ENCODE results near the gene ANO2. TPM values are rescaled to one million over a fixed set of nuclear protein-coding genes. Genes with fewer than 3 reads are reported as not detected.

ANO2 gene
- total RNA-seq, 2 experiments from 2014 or later, result not detected

DNA sequence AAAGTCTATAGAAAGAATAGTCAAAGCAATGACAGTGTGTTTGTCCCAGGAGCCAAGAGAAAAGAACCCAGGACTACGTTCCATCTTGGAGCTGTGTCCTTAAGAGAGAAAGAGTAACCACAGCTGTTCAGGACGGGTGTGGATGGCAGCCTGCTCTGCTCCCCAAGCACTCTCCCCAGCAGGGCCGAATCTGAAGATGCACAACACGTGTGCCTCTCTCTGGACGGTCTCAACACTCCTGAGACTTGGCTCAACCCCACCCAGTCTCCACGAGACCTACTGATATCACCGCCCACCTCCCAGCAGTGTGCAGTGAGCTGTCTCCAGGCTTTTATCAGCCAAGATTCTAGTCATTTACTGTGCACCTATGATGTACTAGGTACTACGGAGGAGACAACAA lies 27.3 kb upstream of the ANO2 start:
- Mint-ChIP-seq H3K9me3 (no peaks in the 10 kb centered on the region), H3K4me1 (ENCODE audit: low read depth) (no peaks in the 10 kb centered on the region), H3K4me3 (no peak overlapping the region), H3K36me3 (no peaks in the 10 kb centered on the region), H3K27me3 (peaks cover 17% of the 10 kb centered on the region), H3K27ac (no peak overlapping the region)
- intact Hi-C loops (cut with micrococcal nuclease), result no loop called here
- ChIA-PET CTCF (interaction anchor here (1.8 to 2.1 kb wide), 2 partner anchors 16 to 67 kb away, joined by 5 to 7 read pairs; no protein-coding TSS in a partner anchor), POLR2A (no interaction called here)
- no peak for DNase-seq

DNA sequence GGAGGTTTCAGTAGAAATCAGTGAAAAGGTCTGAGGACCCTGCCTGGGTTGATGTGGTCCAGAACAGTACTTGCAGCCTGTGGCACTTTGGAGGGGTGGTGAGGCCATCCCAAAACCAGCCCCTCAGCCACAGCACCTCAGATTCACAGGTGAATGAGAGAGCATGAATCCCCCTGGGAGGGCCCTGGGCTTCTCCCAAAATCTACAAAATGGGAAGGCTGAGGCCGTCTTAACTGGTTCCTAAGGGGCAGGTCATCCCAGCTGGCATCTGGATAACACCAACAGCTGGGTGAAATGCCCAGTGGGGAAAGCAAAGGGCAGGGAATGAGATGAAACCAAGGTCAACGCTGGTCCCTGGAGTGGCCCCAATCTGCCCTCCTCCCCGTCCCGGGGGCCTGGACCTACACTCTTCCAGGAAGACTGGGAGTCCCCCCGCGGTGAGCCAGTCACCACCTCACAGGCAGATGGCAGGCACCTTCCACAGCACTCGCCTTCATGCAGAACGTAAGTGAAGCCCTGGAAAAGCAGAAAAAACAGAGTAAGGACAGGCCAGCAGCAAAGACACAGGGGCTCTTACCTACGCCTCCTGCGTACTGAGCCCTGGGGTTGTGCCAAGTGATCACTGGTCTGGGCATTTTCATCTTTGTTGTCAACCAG lies 26.3 kb upstream of the ANO2 start:
- Mint-ChIP-seq H3K36me3 (no peaks in the 10 kb centered on the region), H3K27me3 (peaks cover 14% of the 10 kb centered on the region), H3K4me3 (no peak overlapping the region), H3K27ac (no peak overlapping the region), H3K9me3 (no peaks in the 10 kb centered on the region), H3K4me1 (ENCODE audit: low read depth) (no peaks in the 10 kb centered on the region)
- no peak for DNase-seq
- POLR2A ChIA-PET, result no interaction called here
- CTCF ChIA-PET, result no interaction called here
- intact Hi-C loops (cut with micrococcal nuclease), result no loop called here

DNA sequence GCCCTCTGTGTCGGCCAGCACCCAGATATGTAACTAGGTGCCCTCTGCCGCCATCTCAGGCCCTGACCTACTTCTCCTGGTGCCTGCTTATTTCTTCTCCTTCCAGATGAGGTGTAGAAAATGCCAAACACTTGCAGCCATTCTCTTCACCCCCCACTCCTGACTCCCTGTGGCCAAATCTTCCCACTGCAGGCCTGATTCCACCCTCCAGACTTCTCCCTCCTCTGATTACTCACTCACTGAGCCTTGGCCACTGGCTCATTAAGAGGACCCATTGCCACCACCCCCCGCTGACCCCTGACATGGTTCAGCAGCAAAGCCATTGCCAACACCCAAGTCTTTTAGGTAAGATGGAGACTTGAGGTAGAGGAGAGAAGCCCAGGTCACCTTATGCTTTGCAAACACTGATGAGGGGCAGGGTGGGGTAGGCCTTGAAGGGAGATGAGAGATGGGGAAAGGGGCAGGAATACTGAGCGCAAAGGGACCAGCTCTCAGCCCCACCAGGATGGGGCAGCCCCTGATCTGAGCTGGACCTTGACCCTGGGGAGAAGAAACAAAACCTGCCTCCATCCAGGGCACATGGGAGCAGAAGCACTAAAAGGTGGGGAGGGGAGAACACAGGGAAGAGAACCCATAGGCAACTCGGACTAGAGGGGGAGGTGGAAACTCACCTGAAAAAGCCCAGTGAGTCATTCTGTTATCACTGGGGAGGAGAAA lies 25.1 kb upstream of the ANO2 start:
- intact Hi-C loops (cut with micrococcal nuclease), result no loop called here
- ChIA-PET CTCF (no interaction called here), POLR2A (no interaction called here)
- Mint-ChIP-seq H3K4me3 (no peak overlapping the region), H3K4me1 (ENCODE audit: low read depth) (no peaks in the 10 kb centered on the region), H3K27ac (no peak overlapping the region), H3K9me3 (no peaks in the 10 kb centered on the region), H3K36me3 (no peaks in the 10 kb centered on the region), H3K27me3 (peaks cover 6% of the 10 kb centered on the region)
- DNase-seq, result no peak

DNA sequence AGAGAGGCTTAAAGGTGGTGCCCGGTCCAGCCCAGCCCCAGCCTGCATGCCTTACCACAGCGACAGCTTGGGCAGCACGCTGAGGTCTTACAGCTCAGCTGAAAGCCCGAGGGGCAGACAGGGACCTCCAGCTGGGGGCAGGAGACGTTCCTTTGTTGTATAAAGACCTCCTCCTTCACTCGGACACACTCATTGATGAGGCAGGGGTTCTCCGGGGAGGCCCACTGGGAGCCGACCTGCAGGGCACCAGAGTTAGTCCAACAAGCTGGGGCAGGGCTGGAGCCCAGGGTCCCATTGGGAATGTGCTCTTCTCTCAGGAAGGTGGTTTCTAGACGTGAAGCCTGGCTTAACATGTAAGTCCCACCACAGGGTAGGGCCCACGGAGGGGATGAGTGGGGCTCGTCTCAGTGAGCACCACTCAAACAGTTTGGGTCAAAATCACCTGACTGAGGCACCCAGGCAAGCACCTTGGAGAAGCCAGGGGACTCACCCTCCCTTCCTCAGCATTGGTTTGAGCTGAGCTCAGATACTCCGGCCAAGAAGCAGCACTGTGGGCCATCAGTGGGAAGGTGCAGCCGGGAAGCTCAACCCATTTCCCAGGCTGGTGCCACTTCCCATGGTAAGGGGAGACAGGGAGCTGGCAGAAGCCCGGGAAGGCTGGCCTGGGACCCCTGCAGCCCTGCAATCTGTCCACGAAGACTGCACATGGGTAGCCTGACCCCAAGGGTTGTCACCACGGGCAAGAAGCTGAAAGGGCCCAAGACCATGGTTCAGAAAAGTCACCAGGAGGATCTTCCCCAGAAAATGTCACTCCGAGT lies 24.3 kb upstream of the ANO2 start:
- H3K9me3 Mint-ChIP-seq, result no peaks in the 10 kb centered on the region
- H3K27me3 Mint-ChIP-seq, result peaks cover 6% of the 10 kb centered on the region
- intact Hi-C loops (cut with micrococcal nuclease), result no loop called here
- ChIA-PET CTCF (no interaction called here), POLR2A (no interaction called here)
- no peak for DNase-seq
- no peak overlapping the region for H3K27ac Mint-ChIP-seq
- H3K36me3 Mint-ChIP-seq, result no peaks in the 10 kb centered on the region
- H3K4me1 Mint-ChIP-seq (ENCODE audit: low read depth), result no peaks in the 10 kb centered on the region
- H3K4me3 Mint-ChIP-seq, result no peak overlapping the region

DNA sequence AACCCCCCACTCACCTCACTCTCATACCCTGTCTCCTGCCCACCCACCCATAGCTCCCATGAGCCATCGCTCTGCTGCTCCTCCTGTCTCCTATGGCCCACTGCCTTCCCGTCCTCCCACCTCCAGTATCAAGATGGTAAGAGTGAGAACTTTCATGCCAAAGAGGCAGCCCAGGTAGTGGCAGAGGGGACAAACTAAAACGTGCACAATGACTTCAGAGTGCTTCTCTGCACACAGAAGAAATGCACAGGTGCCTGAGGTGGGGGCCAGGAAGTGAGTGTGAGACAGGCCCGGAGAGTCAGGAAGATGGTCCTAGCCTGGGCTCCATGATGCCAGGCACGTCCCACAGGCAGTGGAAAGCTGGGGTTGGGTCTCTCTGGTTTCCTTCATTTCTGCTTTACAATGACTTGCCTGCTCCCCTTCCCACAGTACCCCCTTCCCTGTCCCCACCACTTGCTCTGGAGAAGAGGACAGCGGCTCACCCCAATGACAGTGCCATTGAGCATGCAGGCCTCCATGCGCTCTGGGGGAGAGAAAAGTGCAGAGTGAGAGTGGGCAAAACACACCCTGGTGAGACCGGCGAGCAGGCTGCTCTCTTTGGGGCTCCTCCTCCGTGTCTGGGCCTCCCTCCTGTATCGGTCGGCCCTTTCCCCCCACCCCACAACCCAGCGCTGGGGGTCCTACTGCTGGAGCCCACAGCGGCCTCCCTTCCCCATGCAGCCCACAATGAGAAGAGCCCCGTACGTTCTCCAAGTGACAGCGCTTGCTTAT lies 22.8 kb upstream of the ANO2 start:
- Mint-ChIP-seq H3K4me3 (no peak overlapping the region), H3K9me3 (no peaks in the 10 kb centered on the region), H3K27ac (no peak overlapping the region), H3K4me1 (ENCODE audit: low read depth) (no peaks in the 10 kb centered on the region), H3K36me3 (no peaks in the 10 kb centered on the region), H3K27me3 (peaks cover 6% of the 10 kb centered on the region)
- no peak for DNase-seq
- intact Hi-C loops (cut with micrococcal nuclease), result no loop called here
- ChIA-PET CTCF (interaction anchor here (2.5 kb wide), 1 partner anchor 21 kb away, joined by 10 read pairs; no protein-coding TSS in a partner anchor), POLR2A (no interaction called here)

DNA sequence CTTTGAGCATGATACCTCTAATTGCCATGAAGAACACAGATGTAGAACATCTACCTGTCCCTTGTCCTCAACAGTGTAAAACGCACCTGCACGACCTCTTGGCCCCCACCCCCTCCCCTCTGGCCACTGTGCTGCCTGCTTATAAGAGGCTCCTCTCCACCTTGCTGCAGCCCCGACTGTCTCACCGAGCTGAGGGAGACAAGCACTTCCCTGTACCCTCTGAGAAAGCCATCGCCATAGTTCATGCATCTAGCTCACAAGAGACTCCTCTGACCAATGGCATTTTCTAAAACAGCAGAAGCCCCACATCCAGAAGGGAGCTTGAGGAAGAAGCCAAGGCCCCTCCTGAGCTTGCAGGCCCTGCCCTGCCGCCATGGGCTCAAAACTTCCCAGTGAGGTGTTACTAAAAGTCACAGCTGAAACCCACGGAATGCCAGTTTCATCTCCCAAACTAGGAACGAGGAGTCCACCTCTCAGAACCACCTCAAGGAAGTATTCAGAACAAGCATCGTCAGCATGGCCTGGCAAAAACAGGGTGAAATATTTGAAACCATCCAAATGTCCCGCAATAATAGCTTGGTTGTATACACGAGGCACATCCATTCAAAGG lies 21.5 kb upstream of the ANO2 start:
- H3K27me3 Mint-ChIP-seq, result peaks cover 4% of the 10 kb centered on the region
- CTCF ChIA-PET, result interaction anchor here (0.6 to 2.5 kb wide), 5 partner anchors 10 to 118 kb away, joined by 3 to 10 read pairs (median 5); no protein-coding TSS in a partner anchor

DNA sequence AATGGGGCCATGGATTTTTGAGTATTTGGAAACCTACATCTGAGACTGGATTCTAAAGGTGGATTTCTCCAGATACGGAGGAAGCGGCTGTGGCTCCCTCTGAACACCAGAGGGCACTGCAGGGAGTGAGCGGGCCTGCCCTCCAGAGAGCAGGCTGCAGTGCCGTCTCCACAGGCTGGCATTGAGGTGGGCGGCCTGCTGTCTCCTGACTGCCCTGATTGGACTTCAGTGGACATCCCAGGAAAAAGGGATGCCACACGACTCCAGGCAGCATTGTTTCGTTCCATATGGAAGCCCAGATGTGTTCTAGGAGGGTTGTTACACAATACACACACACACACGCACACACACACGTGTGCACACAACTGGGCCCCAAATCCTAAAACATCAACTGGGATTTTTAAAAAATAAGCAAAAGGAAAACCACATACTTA lies 20.9 kb upstream of the ANO2 start:
- ChIA-PET POLR2A (no interaction called here), CTCF (interaction anchor here (0.6 to 3.4 kb wide), 4 partner anchors 9 to 72 kb away, joined by 3 to 17 read pairs (median 8); no protein-coding TSS in a partner anchor)
- H3K4me1 Mint-ChIP-seq (ENCODE audit: low read depth), result no peaks in the 10 kb centered on the region
- no peak overlapping the region for H3K4me3 Mint-ChIP-seq
- peak; percentile 57 for DNase-seq
- no peaks in the 10 kb centered on the region for H3K9me3 Mint-ChIP-seq
- no peak overlapping the region for H3K27ac Mint-ChIP-seq
- intact Hi-C loops (cut with micrococcal nuclease), result no loop called here
- peaks cover 4% of the 10 kb centered on the region for H3K27me3 Mint-ChIP-seq
- H3K36me3 Mint-ChIP-seq, result no peaks in the 10 kb centered on the region

More for the DNA sequence above, 21.5 kb upstream of the ANO2 start:
- intact Hi-C loops (cut with micrococcal nuclease), result no loop called here
- no peak overlapping the region for H3K4me3 Mint-ChIP-seq
- no peak for DNase-seq
- H3K27ac Mint-ChIP-seq, result no peak overlapping the region
- no peaks in the 10 kb centered on the region for H3K36me3 Mint-ChIP-seq
- H3K4me1 Mint-ChIP-seq (ENCODE audit: low read depth), result no peaks in the 10 kb centered on the region
- H3K9me3 Mint-ChIP-seq, result no peaks in the 10 kb centered on the region
- POLR2A ChIA-PET, result no interaction called here

DNA sequence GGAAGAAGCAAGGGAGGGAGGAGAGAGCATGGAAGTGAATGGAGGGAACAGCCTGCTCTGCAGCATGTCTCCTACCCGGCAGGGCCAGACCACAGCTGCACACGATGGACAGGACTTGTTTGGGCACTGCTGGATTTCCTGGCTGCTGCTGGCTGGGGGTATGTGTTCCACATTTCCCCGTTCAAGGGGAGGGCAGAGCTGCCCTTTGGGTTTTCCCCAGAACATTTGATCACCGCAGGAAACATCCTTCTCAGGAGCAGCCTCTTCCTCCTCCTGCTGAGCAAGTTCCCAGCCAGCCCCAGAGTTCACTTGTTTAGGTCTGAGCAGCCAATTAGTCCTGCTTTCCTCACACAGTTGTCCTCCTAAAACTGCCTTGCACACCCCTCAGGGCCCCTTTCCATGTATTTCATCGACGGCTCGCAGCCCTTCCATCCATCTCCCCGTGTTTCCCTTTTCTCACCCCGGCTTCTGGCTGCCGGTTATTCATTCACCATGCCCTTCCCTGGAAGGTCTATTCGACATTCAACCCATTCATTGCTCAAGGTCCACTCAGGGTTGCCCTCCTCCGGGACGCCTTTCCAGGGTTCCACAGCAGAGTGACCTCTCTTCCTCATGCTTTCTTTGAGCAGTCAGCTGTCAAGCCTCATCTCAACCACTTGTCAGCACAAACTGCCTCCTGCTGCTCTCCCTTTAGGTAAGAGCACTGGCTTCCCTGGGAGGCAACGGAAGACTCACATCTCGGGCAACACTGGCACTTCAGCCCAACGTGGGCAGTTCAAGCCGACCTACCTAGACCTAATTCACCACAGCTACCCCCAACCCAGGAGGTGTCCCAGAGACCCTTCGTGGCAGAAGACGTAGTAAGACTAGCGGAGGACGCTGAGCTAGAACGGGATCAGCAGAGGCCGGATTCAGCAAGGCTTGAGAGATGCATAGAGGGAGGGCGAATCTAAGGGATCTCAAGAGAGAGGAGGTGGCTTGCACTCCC lies 20.1 kb upstream of the ANO2 start:
- H3K4me3 Mint-ChIP-seq, result no peak overlapping the region
- CTCF ChIA-PET, result interaction anchor here (1.0 to 3.4 kb wide), 4 partner anchors 9 to 73 kb away, joined by 3 to 17 read pairs (median 5); no protein-coding TSS in a partner anchor
- POLR2A ChIA-PET, result no interaction called here

DNA sequence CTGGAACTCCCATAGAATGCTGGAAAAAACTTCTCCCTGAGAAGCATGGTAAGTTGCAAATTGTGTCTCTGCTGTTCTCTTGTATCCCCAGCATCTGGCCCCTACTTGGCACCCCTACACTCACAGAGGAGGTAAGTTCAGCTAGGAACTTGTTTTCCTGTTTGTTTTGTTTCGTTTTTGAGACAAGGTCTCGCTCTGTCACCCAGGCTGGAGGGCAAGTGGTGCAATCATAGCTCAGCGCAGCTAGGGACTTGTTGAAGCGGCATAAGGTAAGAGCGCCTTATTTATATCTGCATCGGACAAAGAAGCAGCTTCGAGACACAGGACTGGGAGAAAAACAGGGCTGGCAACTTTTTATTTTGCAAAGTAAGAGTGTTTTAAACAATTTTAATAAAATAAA lies 18.5 kb upstream of the ANO2 start:
- peaks cover 3% of the 10 kb centered on the region for H3K27me3 Mint-ChIP-seq
- H3K36me3 Mint-ChIP-seq, result no peaks in the 10 kb centered on the region
- no peaks in the 10 kb centered on the region for H3K9me3 Mint-ChIP-seq
- DNase-seq, result no peak
- H3K4me1 Mint-ChIP-seq (ENCODE audit: low read depth), result no peaks in the 10 kb centered on the region
- H3K27ac Mint-ChIP-seq, result no peak overlapping the region
- CTCF ChIA-PET, result interaction anchor here (3.4 kb wide), 1 partner anchor 25 kb away, joined by 17 read pairs; no protein-coding TSS in a partner anchor
- intact Hi-C loops (cut with micrococcal nuclease), result no loop called here
- no peak overlapping the region for H3K4me3 Mint-ChIP-seq
- POLR2A ChIA-PET, result no interaction called here

More for the DNA sequence above, 20.1 kb upstream of the ANO2 start:
- H3K9me3 Mint-ChIP-seq, result no peaks in the 10 kb centered on the region
- H3K27ac Mint-ChIP-seq, result no peak overlapping the region
- H3K36me3 Mint-ChIP-seq, result no peaks in the 10 kb centered on the region
- intact Hi-C loops (cut with micrococcal nuclease), result no loop called here
- H3K4me1 Mint-ChIP-seq (ENCODE audit: low read depth), result no peaks in the 10 kb centered on the region
- DNase-seq, result no peak
- peaks cover 3% of the 10 kb centered on the region for H3K27me3 Mint-ChIP-seq

DNA sequence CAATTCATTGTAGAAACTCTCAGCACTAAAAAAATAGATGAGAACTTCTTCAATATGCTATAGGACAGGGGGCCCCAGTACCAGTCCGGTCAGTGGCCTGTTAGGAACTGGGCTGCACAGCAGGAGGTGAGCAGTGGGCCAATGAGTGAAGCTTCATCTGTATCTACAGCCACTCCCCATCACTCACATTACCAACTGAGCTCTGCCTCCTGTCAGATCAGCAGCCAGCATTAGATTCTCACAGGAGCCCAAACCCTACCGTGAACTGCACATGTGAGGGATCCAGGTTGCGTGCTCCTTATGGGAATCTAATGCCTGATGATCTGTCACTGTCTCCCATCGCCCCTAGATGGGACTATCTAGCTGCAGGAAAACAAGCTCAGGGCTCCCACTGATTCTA lies 15.7 kb upstream of the ANO2 start:
- no peak overlapping the region for H3K27ac Mint-ChIP-seq
- ChIA-PET CTCF (interaction anchor here (1.1 kb wide), 1 partner anchor 28 kb away, joined by 4 read pairs; no protein-coding TSS in a partner anchor), POLR2A (no interaction called here)

More for the DNA sequence above, 15.7 kb upstream of the ANO2 start:
- H3K4me3 Mint-ChIP-seq, result no peak overlapping the region
- H3K4me1 Mint-ChIP-seq (ENCODE audit: low read depth), result no peaks in the 10 kb centered on the region
- no peaks in the 10 kb centered on the region for H3K36me3 Mint-ChIP-seq
- no peak for DNase-seq
- intact Hi-C loops (cut with micrococcal nuclease), result no loop called here
- peaks cover 5% of the 10 kb centered on the region for H3K27me3 Mint-ChIP-seq
- H3K9me3 Mint-ChIP-seq, result peaks cover 3% of the 10 kb centered on the region
